CD1c-positive myeloid dendritic cell (primary cell): ENCODE data around the gene PLK1.
A peak's percentile ranks its signal among the peaks of the same experiment; 100 is the strongest.
"Not testable (repeated sequence)": the region's sequence is repeated elsewhere in the genome, so short reads cannot be mapped to it uniquely, and the experiment has no call there.

Experiments
- DNase-seq: peaks from one replicate; pipeline ENCODE4 v3.0.0-alpha.2; 2016; ENCODE audit errors: extremely low spot score

PLK1 gene

DNA sequence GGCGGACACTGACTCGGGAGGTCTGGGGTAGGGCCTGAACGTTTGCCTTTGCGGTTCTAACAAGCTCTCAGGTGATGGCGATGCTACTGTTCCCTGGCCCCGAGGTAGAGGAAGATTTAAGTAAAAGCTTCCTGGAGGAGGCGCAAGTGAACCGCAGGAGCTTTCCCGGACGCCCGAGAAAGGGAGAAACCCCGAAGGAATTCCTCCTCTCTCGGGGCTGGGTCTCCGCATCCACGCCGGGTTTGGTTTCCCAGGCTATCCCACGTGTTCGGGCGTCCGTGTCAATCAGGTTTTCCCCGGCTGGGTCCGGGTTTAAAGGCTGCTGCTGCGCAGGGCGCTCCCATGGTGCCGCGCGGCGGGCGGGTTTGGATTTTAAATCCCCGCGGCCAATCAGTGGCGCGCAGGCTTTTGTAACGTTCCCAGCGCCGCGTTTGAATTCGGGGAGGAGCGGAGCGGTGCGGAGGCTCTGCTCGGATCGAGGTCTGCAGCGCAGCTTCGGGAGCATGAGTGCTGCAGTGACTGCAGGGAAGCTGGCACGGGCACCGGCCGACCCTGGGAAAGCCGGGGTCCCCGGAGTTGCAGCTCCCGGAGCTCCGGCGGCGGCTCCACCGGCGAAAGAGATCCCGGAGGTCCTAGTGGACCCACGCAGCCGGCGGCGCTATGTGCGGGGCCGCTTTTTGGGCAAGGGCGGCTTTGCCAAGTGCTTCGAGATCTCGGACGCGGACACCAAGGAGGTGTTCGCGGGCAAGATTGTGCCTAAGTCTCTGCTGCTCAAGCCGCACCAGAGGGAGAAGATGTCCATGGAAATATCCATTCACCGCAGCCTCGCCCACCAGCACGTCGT, at the start of gene PLK1:
TSS of gene PLK1 (plus strand) at position 460 of the 844 bp plus-strand sequence. CDS start at position 504, 44 bp downstream.
- DNase-seq: peak; percentile 86

DNA sequence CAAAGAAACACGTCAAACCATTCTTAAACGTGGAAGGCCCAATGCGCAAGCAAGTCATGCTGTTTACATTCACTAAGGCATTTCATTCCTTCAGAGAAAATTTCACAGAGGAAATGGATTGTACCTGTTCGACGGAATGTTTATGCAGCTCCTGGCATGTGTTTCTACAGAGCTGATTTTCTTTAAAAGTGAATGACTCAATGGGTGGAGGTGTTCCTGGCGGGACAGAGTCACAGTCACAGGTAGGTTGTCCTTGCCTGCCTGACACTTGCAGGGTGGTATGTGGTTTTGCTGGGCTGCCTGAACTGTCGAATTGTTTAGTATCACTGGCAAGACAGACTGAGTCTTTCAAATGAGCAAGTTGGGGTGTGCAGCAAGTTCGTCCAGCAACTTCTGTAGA, 49.2 kb upstream of the PLK1 start:
- no peak for DNase-seq

DNA sequence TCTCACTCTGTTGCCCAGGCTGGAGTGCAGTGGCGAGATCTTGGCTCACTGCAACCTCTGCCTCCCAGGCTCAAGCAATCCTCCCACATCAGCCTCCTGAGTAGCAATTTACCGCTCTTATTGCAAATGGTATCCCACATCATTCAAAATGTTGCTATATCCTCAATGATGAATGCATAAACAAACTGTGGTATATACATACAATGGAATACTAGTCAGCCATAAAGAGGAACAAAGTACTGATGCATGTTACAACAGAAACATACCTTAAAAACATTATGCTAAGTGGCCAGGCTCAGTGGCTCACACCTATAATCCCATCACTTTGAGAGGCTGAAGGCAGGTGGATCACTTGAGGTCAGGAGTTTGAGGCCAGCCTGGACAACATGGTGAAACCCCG, 46.8 kb upstream of the PLK1 start:
- DNase-seq: not testable (repeated sequence)

DNA sequence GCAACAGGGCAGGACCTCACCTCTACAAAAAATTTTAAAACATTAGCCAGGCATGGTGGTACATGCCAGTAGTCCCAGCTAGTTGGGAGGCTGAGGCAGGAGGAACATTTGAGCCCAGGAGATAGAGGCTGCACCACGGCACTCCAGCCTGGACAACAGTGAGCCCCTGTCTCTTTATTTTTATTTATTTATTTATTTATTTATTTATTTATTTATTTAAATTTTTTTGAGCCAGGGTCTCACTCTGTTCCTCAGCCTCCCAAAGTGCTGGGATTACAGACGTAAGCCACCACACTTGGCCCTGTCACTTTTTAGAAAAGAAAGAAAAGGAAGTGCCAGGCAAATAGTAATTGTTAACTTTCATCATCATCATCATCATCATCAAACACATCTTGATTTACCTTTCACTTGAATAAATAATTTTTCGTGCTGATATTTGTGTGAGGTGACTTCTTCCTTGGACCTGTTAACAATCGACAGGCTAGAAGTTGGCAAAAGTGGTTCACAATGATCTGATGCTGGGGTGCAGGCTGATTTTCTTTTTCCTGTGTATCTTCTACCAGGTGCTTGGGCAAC, 44.1 kb upstream of the PLK1 start:
- DNase-seq: no peak

DNA sequence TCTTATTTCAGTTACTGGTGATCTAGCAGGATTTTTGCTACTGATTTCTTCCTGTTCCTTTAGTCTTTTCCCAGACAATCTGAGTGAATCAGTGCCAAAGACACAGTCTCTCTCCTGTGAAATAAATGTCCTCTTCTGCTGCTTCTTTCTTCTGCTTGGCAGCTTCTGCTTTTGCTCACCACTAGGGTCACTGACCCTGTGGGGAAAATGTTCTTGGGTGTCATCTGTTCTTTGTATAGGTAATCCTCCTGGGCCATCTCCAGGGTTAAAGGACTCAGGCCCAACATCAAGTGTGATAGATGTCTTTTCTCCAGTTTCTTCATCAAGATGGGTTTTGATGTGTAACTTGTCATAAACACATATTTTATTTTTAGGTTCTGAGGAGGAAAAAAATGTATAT, 42.7 kb upstream of the PLK1 start:
- no peak for DNase-seq

DNA sequence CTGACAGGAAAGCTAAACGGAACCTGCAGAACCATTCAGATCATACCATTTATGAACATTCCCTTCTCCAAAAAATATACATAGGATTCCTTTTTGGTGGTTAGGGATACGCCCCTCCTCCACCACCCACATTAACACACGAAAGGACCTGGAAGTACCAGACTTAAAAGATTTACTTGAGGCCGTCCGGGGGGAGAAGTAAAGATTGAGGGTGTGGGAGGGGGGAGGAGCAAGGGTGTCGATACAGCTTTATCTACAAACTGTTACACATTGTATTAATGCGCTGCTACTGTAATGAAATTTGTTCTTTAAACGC, 38.1 kb upstream of the PLK1 start:
- peak; percentile 39 for DNase-seq

DNA sequence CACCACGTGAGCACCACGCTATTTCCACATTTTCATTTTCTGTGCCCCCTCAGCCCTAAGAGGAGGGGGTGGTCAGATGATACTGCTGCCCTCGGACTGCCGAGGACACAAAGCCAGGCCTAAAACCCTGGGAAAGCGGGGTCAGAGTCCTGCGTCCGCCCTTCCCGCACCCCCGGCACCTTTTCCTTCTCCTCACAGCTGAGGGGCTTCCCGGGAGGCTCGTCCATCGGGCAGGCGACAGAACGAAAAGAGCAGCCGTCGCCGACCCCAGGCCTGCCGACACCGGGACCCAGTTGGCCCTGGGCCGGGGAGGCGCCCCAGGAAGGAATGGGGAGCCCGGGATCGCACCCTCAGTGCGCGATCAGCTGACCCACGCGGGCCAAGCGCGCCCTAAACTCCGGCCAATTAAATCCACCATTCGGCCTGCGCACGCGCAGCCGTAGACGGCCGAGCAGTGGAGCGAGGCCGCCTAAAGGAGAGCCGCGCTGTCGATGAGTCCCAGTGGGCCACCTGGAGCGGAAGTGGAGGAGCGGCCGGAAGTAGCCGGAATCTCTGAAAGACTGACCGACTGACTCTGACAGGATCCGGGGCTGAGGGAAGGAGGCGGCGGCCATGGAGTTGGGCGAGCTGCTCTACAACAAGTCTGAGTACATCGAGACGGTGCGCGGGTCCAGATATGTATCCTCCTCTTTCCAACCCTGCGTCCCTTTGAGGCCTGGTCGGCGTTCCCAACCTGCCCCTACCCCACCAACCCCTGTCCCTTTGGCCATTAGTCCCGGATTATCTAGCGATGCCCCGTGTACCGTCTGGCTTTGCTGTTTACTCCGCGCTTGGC, 37.5 kb upstream of the PLK1 start, which contains the start of the genes DCTN5 and PALB2:
TSS of gene DCTN5 (plus strand) at position 536 of the 835 bp plus-strand sequence. CDS start at position 613, 77 bp downstream.
TSS of gene PALB2 (minus strand) at position 380 of the 835 bp plus-strand sequence. CDS start at position 227, 153 bp downstream.
- peak; percentile 98 for DNase-seq

DNA sequence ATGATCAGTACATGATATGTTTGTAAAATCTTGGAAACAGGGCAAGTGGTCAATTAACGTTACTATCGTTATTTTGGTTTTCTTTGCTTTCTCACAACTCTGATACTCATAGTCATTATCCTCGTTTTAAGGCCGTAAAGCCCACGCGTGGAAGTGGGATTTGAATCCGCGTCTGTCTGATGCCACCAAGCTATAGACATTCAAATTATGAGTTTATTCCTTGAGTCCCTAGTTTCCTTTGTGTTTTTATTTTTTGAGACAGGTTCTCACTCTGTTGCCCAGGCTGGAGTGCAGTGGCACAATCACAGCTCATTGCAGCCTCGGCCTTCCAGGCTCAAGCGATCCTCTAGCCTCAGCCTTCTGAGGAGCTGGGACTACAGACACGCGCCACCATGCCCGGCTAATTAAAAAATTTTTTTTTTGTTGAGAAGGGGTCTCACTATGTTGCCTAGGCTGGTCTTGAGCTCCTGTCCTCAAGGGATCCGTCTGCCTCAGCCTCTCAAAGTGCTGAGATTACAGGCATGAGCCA, 36.4 kb upstream of the PLK1 start:
- no peak for DNase-seq

DNA sequence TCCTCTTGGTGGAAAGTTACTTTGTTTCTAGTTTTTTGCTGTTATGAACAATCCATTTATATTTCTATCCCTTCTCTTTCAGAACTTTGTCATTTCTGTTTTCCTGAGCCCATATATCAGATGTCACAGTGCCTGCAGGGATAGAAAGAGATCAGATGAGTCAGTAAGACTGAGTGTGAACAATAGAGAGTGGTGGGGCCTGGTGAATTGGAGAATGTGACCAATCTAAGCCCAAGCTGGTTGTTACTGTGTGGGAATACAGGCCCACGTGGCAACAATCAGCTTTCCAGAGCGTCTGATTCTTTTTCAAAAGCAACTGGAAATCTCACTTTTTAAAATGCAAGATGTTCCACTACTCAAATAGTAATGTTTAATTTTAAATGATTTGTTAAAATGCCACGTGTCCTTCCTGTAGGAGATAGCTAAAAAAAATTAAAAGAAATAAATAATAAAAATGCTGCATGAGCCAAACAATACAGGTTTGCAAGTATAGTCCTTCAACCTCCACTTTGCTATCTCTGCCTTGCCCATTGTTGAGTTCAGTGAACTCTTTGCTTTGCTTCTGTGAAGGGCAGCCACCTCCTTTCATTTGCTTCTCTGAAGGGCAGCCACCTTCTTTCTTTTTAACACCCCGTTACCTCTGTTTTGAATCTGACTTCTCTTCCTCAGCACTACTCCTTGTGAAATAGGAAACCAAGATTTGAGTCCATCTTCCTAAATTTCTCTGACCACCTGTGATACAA, 27.8 kb upstream of the PLK1 start:
- no peak for DNase-seq

DNA sequence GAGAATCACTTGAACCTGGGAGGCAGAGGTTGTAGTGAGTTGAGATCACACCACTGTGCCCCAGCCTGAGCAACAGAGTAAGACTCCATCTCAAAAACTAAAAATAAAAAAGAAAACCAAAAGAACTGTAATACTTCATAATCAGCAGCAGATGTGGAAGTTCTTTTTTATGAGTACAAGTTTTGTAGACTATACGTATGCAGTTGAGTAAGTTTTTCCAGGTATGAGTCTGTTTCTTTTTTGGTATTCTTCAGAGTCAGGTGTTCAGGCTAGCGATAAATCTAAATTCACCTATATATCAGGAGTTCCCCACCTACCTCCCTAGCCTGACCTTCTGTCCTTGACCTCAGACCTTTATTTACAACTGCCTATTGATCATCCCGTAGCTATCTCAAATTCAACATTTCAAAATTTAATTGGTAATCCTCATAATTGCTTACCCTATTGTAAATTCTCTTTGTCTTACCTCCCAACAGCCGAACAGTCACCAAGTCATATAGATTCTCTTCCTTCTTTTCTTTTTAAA, 26.7 kb upstream of the PLK1 start:
- DNase-seq: no peak

DNA sequence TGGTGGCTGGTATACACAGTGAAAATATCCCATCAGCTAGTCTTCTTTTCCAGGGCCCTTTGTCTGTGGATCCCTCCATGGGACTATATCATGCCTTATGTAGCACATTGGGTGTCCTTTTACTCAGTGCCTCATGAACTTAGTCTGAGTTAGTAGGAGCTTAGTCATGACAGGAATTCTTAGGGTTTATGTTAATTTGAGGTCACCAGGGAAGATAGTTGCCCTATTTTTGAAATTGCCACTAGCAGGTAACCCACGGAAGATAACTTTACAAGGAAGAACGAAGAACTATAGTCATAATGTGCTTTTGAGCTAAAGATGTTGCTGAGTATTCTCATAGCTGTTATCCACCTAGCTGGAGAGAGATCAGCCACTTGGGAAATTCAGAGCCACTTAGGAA, 14.8 kb upstream of the PLK1 start:
- DNase-seq: no peak

DNA sequence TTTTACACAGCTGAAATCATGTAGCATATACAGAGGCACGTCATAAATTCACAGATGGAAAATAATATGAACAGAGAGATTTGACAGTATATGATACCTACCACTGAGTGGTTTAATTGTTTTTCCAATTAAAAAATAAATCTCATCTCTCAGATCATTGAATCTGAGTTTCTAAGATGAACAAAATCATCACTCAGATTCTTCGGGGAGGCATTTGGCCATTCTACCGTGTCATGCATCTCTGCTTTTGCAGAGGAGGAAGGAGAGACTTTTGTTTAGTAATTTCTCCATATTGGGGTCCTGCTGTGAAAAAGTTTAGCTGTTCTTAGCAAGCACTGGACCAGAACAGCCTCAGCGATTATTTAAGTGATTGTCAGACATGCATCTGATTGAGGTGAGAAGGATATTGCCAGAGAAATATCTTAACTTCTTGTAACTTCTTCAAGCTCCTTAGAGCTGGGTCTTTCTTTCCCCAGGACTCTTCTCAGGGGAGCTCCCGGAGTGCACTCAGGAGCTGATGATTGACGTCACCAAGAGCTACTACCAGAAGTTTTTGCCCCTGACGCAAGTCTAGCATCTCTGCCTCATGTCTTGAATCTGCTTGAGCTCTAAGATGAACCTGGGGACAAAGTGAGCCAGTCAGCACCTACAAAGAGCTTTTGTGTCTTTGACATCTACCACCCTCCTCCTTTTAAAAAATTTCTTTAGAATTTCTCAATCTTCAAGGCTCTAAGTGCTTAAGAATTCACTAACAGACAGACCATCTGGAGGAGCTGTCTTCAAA, 11.9 kb upstream of the PLK1 start:
- DNase-seq: no peak

DNA sequence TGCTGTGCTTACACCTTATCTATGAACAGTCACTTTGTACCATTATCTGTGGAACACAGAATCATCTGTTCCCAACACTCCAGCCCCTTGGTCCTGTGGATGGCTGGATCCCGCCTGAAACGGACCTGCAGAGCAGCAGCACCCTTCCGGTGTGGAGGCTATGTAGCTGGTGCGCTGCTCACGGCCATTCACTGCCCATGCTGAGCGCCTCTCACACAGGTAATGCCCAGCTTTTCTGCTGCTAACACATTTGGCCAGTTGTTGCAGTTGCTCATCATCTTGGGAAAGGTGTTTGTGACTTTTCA, 11.4 kb upstream of the PLK1 start:
- no peak for DNase-seq

DNA sequence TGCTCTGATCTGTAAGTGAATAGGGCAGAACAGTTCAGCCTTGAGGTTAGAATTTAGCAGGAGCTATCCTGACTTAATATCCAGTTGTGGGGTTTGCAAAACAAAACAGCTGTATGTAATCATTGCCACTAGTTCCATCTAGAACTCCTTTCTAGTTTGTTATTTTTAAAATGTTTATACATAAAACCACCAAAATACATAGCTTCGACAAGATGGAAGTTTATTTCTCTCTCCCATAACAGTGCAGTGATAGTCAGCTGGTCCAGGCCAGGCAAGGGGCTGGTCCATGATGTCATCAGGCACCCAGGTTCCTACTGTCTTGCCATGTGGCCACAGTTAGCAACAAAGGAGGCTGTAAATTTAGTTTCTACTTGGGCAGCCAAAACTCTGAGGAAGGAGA, 10.5 kb upstream of the PLK1 start:
- no peak for DNase-seq

DNA sequence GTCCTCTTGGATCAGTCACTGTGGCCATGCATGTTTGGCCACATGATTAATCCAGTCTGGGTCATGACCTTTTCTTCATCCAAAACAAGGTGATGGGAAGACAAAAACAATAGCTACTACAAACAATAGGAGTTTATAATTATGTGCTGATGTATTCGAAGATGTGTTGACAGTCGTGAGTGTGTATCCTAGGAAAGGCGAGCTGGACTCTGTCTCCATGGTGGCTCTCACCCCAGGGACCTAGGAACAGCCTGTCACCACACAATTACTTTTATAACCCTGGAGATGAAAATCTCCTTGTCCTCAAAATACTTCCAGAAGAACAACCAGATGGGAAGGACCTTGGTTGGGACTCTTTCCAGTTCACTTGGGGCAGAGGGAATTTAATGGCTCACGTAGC, 9.8 kb upstream of the PLK1 start:
- no peak for DNase-seq

DNA sequence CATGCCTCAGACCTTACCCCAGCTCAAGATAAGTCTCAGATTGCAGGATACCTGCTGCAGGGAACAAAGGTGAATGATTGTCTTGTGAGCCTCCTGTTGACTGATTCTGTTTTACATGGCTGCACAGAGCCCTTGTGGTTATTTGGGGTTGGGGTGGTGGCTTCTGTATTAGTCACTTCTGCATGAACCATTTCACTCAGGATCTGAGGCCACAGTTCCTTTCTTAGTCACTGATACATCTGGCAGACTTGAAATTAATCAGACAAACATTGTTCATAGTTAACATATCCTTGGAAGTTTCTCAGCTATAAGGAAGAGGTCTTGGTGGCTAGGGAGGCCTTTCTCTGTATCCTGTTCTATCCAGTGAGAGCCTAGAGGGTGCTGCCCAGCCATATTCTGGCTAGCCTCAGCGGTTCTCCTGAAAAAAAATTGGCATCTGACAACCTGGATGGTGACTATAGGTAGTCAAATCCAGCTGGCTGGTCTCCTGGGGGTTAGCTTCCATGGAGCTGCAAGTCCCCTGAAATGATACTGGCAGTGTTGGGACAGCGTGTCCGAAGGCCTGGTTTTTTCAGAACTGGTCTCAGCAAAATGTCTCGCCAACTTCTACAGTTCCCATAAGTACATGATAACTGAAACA, 8.4 kb upstream of the PLK1 start:
- no peak for DNase-seq

DNA sequence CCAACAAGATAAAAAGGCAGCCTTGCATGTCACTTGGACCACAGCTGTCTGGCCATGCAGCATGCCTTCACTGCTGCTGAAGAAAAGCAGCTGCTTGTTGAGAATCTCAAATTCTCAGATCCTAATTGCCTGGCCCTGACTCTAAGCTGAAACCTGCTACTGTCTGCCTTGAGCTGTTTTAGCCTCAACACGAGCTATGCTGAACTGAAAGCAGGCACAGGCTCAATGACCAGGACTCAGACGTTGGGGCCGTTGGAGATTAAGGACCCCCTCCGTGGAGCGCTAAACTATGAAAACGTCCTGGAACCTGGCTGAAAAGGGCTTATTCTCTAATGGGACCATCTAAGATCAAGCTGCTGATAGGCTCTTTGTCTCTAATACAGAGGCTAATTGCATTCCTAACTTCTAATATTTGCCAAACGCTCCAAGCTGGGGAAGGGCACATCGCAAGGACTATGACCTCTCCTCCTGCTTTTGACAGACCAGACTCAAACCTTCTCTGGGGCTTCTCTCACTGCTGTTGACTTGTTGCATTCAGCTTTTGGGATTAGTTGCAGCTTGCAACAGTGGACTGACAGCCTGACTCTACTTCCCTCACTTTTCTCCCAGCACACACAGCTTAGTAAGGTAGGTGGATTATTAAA, 4.6 kb upstream of the PLK1 start:
- no peak for DNase-seq

DNA sequence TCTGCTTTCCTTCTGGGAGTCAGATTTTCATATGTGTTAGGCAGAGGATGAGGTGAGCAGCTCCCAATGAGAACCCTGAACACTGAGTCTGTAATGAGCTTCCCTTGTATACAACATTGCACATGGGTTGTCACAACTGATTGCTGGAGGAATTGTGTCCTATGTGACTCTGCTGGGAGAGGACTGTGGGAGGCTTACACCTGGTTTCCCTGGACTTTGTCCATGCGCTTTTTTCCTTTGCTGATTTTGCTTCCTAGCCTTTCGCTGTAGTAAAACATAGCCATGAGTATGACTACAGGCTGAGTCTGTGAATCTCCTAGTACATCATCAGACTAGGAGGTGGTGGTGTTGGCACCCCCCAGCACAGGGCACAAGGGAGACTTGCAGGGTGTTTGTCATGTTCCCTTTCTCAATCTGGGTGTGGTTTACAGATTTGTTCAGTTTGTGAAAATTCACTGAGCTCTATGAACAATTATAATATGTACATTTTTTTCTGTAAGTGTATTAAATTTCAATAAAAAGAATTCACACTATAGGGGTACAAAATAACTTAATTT, 1.7 kb upstream of the PLK1 start:
- no peak for DNase-seq

DNA sequence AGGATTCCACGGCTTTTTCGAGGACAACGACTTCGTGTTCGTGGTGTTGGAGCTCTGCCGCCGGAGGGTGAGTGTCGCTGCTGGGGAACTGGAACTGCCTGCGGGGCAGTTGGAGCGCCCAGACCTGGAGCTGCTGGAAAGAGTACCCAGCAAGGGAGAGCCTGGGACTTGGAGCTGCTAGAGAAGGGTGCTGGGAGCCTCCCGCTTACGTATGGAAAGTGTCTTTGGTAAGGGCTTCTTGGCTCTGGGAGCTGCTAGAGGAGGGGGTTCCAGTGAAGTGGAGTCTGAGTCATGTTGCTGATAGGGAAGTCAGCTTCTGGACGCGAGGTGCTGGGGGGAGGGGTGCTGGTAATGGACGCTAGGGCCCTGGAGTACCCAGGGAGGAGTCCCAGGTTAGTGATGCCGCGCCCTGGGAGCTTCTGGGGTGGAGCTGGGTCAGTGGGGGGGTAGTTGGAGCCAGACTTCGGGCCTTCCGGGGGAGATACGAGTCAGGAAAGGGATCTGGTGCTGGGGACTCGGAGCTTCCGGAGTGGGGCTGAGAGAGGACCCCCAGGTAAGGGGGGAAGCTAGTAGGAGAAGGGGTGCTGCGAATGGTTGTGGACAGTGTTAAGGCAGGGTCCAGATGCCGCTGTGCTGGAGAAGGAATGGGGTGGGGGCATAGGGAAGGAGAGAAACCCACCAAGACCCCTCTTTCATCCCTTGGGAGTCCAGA, 741 bp downstream of the PLK1 start:
- peak; percentile 61 for DNase-seq
